Caco-2 (cell line): ENCODE data around the gene IGFLR1. TPM values are rescaled to one million over a fixed set of nuclear protein-coding genes. Genes with fewer than 3 reads are reported as not detected.
A peak's percentile ranks its signal among the peaks of the same experiment; 100 is the strongest.

Experiments used
- BruUV-seq: library from RNA; stranded (reverse); fragments of 400-500 nt; replicated peaks from 2 replicates; lab custom pipeline; 2021; lab: Mats Ljungman, UMichigan
- CTCF ChIA-PET: fragments of 300-600 bp; sonication (Branson Sonifier 250); formaldehyde crosslinking; loops from one replicate; lab custom pipeline; 2022; ENCODE audit warnings: antibody characterized with exemption; lab: Charles Lee
- POLR2A ChIA-PET: fragments of 300-600 bp; sonication (Branson Sonifier 250); formaldehyde crosslinking; loops from one replicate; lab custom pipeline; 2022; ENCODE audit warnings: antibody characterized with exemption; lab: Charles Lee
- DNase-seq, 2 experiments: peaks; one replicate each; pipeline versions ENCODE4 v3.0.0 to v3.0.0-alpha.2; 2020 to 2022
- H3K27me3 ChIP-seq: replicated peaks from 2 replicates; pipeline ENCODE4 v1.6.0; 2011; ENCODE audit warnings: low read length; ENCODE audit not compliant: control insufficient read depth, insufficient read depth
- H3K36me3 ChIP-seq: 2 replicates; pipeline ENCODE4 v1.5.1; 2011; ENCODE audit warnings: low read length; ENCODE audit not compliant: control insufficient read depth, insufficient read depth
- H3K4me1 ChIP-seq: fragments of 250-450 bp; sonication (Bioruptor Pico); 2 replicates; pipeline ENCODE4 v1.5.1; 2020; ENCODE audit warnings: mild to moderate bottlenecking
- H3K4me3 ChIP-seq: 2 replicates; pipeline ENCODE4 v1.5.1; 2011; ENCODE audit warnings: low read depth, mild to moderate bottlenecking, control low read depth, low read length
- H3K9me3 ChIP-seq: fragments of 250-450 bp; sonication (Bioruptor Pico); 2 replicates; pipeline ENCODE4 v1.5.1; 2020; ENCODE audit warnings: mild to moderate bottlenecking, moderate library complexity
- H3K27ac Mint-ChIP-seq: one replicate; pipeline ENCODE4 v1.8.0; 2022; ENCODE audit warnings: mixed read lengths; ENCODE audit not compliant: unreplicated experiment
- H3K27me3 Mint-ChIP-seq: one replicate; pipeline ENCODE4 v1.8.0; 2022; ENCODE audit warnings: mixed read lengths; ENCODE audit not compliant: insufficient read depth, unreplicated experiment
- H3K36me3 Mint-ChIP-seq: one replicate; pipeline ENCODE4 v1.8.0; 2022; ENCODE audit warnings: mild to moderate bottlenecking, mixed read lengths; ENCODE audit not compliant: insufficient read depth, unreplicated experiment
- H3K4me1 Mint-ChIP-seq: one replicate; pipeline ENCODE4 v1.8.0; 2022; ENCODE audit warnings: low read depth, mixed read lengths; ENCODE audit not compliant: unreplicated experiment
- H3K4me3 Mint-ChIP-seq: one replicate; pipeline ENCODE4 v1.8.0; 2022; ENCODE audit warnings: mild to moderate bottlenecking, moderate library complexity, mixed read lengths; ENCODE audit not compliant: unreplicated experiment
- H3K9me3 Mint-ChIP-seq: one replicate; pipeline ENCODE4 v1.8.0; 2022; ENCODE audit warnings: mixed read lengths; ENCODE audit not compliant: unreplicated experiment
- intact Hi-C: fragments of 100-400 bp; cut with micrococcal nuclease; formaldehyde crosslinking; loops from one replicate; pipeline ENCODE4 v1.10.0; 2022; ENCODE audit not compliant: unreplicated experiment
- total RNA-seq: library from RNA; stranded (reverse); gene quantifications from 2 replicates; pipeline ENCODE4 v1.2.3, GENCODE V29; 2022
- TF ChIP-seq, protein P1 (sequence below), 2 experiments: fragments of 200-600 bp in 1 of 2; IDR thresholded peaks; 1 replicate in 1 of 2; 2 replicates in 1 of 2; pipeline versions ENCODE4 v1.5.1 to v1.8.0; 2011 to 2022; ENCODE audit warnings: antibody characterized with exemption in 1 of 2, control low read depth in 1 of 2, inconsistent platforms in 1 of 2, low read depth in 1 of 2, low read length in 1 of 2, mild to moderate bottlenecking in 1 of 2, moderate library complexity in 1 of 2; ENCODE audit not compliant: insufficient read depth in 1 of 2, severe bottlenecking in 1 of 2, unreplicated experiment in 1 of 2

IGFLR1 gene
- total RNA-seq, 1 experiment from 2014 or later = 11.3 TPM

GRCh38 chr19:35723671-35724070, 18.6 kb downstream of the IGFLR1 start:
- no peaks in the 10 kb centered on the region for H3K4me1 ChIP-seq
- no peak for DNase-seq
- POLR2A ChIA-PET = interaction anchor here (0.7 kb wide), 1 partner anchor 17 kb away, joined by 4 read pairs; no protein-coding TSS in a partner anchor
- H3K4me1 Mint-ChIP-seq = peaks cover 7% of the 10 kb centered on the region
- no peaks in the 10 kb centered on the region for H3K9me3 Mint-ChIP-seq
- CTCF ChIA-PET = no interaction called here
- BruUV-seq = no TSS peak
- H3K27ac Mint-ChIP-seq = no peak overlapping the region
- intact Hi-C loops = no loop called here
- no peak overlapping the region for H3K4me3 ChIP-seq
- peaks cover 5% of the 10 kb centered on the region for H3K36me3 ChIP-seq
- H3K36me3 Mint-ChIP-seq = peaks cover 86% of the 10 kb centered on the region
- no peaks in the 10 kb centered on the region for H3K27me3 Mint-ChIP-seq
- H3K4me3 Mint-ChIP-seq = no peak overlapping the region
- H3K9me3 ChIP-seq = no peaks in the 10 kb centered on the region
- TF ChIP-seq, protein P1, sequence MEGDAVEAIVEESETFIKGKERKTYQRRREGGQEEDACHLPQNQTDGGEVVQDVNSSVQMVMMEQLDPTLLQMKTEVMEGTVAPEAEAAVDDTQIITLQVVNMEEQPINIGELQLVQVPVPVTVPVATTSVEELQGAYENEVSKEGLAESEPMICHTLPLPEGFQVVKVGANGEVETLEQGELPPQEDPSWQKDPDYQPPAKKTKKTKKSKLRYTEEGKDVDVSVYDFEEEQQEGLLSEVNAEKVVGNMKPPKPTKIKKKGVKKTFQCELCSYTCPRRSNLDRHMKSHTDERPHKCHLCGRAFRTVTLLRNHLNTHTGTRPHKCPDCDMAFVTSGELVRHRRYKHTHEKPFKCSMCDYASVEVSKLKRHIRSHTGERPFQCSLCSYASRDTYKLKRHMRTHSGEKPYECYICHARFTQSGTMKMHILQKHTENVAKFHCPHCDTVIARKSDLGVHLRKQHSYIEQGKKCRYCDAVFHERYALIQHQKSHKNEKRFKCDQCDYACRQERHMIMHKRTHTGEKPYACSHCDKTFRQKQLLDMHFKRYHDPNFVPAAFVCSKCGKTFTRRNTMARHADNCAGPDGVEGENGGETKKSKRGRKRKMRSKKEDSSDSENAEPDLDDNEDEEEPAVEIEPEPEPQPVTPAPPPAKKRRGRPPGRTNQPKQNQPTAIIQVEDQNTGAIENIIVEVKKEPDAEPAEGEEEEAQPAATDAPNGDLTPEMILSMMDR (IDR thresholded peaks at IDR 0.05; ENCODE audit: insufficient read depth in 1 of 2, low read depth in 1 of 2, low read length in 1 of 2, severe bottlenecking in 1 of 2, unreplicated experiment in 1 of 2) = no peak
- no peaks in the 10 kb centered on the region for H3K27me3 ChIP-seq

DNA sequence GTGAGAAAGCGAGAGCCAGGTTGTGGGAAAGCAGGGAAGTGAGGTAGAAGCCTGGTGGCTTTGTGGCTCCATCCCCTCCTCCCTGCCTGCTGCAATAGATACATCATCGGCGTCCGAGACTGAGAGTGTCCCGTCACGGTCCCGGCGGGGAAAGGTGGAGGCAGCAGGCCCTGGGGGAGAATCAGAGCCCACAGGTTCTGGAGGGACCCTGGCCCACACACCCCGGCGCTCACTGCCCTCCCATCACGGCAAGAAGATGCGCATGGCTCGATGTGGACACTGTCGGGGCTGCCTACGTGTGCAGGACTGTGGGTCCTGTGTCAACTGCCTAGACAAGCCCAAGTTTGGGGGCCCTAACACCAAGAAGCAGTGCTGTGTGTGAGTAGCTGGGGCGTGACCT, 19.4 kb downstream of the IGFLR1 start:
- CTCF ChIA-PET = no interaction called here
- Mint-ChIP-seq H3K9me3 (no peaks in the 10 kb centered on the region), H3K36me3 (peaks cover 78% of the 10 kb centered on the region), H3K27ac (peak overlapping the region; percentile 55), H3K27me3 (no peaks in the 10 kb centered on the region), H3K4me3 (no peak overlapping the region), H3K4me1 (peaks cover 7% of the 10 kb centered on the region)
- Histone ChIP-seq H3K27me3 (no peaks in the 10 kb centered on the region), H3K4me1 (no peaks in the 10 kb centered on the region), H3K36me3 (peaks cover 5% of the 10 kb centered on the region), H3K9me3 (no peaks in the 10 kb centered on the region), H3K4me3 (no peak overlapping the region)
- no TSS peak for BruUV-seq
- DNase-seq = no peak
- intact Hi-C loops = no loop called here
- TF ChIP-seq, protein P1 (IDR thresholded peaks at IDR 0.05; ENCODE audit: insufficient read depth in 1 of 2, low read depth in 1 of 2, low read length in 1 of 2, severe bottlenecking in 1 of 2, unreplicated experiment in 1 of 2) = no peak
- POLR2A ChIA-PET = interaction anchor here (0.7 kb wide), 1 partner anchor 18 kb away, joined by 4 read pairs; no protein-coding TSS in a partner anchor

GRCh38 chr19:35722461-35722860, 19.8 kb downstream of the IGFLR1 start:
- TF ChIP-seq, protein P1 (IDR thresholded peaks at IDR 0.05; ENCODE audit: insufficient read depth in 1 of 2, low read depth in 1 of 2, low read length in 1 of 2, severe bottlenecking in 1 of 2, unreplicated experiment in 1 of 2) = no peak
- H3K36me3 Mint-ChIP-seq = peaks cover 74% of the 10 kb centered on the region
- TSS peak; percentile 0 for BruUV-seq

More at GRCh38 chr19:35722461-35722860, 19.8 kb downstream of the IGFLR1 start:
- ChIA-PET POLR2A (no interaction called here), CTCF (no interaction called here)
- no peak overlapping the region for H3K4me3 ChIP-seq
- peaks cover 7% of the 10 kb centered on the region for H3K4me1 Mint-ChIP-seq
- no peaks in the 10 kb centered on the region for H3K27me3 ChIP-seq
- H3K4me3 Mint-ChIP-seq = no peak overlapping the region
- H3K9me3 Mint-ChIP-seq = no peaks in the 10 kb centered on the region
- H3K27ac Mint-ChIP-seq = peak overlapping the region; percentile 55
- H3K36me3 ChIP-seq = peaks cover 4% of the 10 kb centered on the region
- intact Hi-C loops = no loop called here
- DNase-seq = no peak
- no peaks in the 10 kb centered on the region for H3K4me1 ChIP-seq
- H3K27me3 Mint-ChIP-seq = no peaks in the 10 kb centered on the region
- no peaks in the 10 kb centered on the region for H3K9me3 ChIP-seq
